Right ventricle myocardium inferior (tissue), 1 donor: ENCODE data around the gene SCAPER. TPM values are rescaled to one million over a fixed set of nuclear protein-coding genes. Genes with fewer than 3 reads are reported as not detected.
A peak's percentile ranks its signal among the peaks of the same experiment; 100 is the strongest.

Experiments used
- ATAC-seq: fragments of 200-7000 bp; cut with Tn5 transposase; one replicate; pipeline ENCODE4 v1.9.1; 2020; ENCODE audit warnings: mild to moderate bottlenecking, moderate library complexity
- DNase-seq: peaks from one replicate; pipeline ENCODE4 v3.0.0; 2021; ENCODE audit errors: missing footprints
- intact Hi-C: fragments of 100-400 bp; cut with DNase I; formaldehyde crosslinking; loops from one replicate; pipeline ENCODE4 v1.11.0; 2022
- long read RNA-seq: library from polyadenylated mRNA; unstranded; transcript quantifications from one replicate; pipeline ENCODE4 v2.0.0, GENCODE V29; 2021
- total RNA-seq: library from RNA; stranded (reverse); fragmentation: NEBNext Ultra II Directional; extraction: Animal tissue kit (Norgen Biotek cat#: 25700); gene quantifications from one replicate; pipeline ENCODE4 v1.2.1, GENCODE V29; 2021
- donor health status: DM: no; HTN: yes; CAD: no; lungs with severe emphysema.

SCAPER gene
- total RNA-seq, result 47.6 TPM
- long read RNA-seq, full-length matches to known transcripts, result 2 of 13 reads
- long read RNA-seq, partial matches to known transcripts, result 2 of 13 reads
- long read RNA-seq, other reads (novel, unspliced or antisense), result 9 of 13 reads

DNA sequence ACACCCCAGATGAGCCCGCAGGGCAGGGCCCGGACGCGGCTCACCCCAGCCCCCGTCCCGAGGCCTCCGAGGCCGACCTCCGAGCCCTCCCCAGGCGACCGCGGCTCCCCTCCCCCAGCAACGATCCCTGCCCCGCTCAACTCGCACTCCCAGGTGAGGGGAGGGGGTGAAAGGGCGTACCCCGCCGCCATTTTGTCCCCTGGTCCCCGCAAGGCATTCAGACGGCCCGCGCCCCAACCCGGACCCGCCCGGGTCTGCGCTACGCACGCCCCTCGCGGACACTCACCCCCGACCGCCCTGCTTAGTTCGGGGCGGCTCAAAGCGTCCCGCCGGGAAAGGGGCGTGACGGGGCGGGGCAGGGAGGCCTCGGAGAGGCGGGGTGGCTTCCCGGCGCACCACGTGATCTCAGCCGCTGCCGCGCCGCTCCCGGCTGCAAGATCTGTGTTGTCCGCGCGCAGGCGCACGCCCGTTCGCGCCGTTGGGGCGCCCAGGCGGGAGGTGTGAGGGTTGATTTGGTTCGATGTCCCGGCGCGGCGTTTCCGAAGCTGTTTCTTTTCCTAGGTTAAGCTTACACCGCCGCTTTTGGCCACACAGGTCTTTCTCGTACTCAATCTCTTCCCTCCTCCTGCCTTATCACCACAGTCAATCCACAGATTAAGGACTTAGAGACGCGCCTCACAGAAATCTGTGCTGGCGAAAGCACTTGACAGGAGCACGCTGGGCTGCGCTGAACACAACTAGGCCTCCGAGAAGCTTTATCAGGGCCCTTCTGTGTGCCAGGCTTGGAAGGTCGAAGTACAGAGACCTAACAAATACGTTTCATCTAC lies at the start of gene SCAPER:
Gene SCAPER (minus strand): TSS at position 328 of the 827 bp plus-strand sequence. CDS start 21,523 bp downstream, outside the sequence.
- intact Hi-C loops, result no loop called here
- DNase-seq (peak; percentile 97), ATAC-seq (peak; percentile 98)

DNA sequence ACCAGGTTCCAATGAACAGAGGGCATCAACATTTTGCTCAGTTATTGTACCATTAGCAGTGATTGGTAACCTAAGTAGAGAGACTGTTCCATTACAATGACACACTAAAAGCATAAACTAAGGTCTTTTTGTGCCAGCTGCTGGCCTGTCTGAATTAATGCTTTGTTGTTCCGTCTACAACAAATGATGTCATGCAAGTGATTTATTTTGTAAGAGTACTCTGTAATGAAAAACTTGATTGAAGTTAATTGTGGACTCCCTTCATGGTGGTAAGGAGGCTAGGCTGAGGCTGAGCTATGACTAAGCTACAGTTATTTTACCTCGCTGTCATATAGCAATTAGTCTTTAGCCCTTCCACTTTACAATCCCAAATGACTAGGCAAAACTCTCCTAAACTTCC lies 49.6 kb upstream of the SCAPER start:
- ATAC-seq, result no peak
- intact Hi-C loops, result no loop called here
- DNase-seq, result no peak

- no peak for ATAC-seq
- DNase-seq, result no peak
Measured at GRCh38 chr15:76953913-76954312, 48.8 kb upstream of the SCAPER start.

GRCh38 chr15:76951220-76951619 lies 46.1 kb upstream of the SCAPER start:
- intact Hi-C loops, result no loop called here
- ATAC-seq, result no peak
- DNase-seq, result no peak

More at GRCh38 chr15:76953913-76954312, 48.8 kb upstream of the SCAPER start:
- intact Hi-C loops, result no loop called here

GRCh38 chr15:76947454-76947853 lies 42.3 kb upstream of the SCAPER start:
- no peak for DNase-seq
- intact Hi-C loops, result no loop called here
- ATAC-seq, result no peak

- ATAC-seq (no peak), DNase-seq (no peak)
- intact Hi-C loops, result no loop called here
Measured at GRCh38 chr15:76945494-76946093, 40.5 kb upstream of the SCAPER start.

- DNase-seq (no peak), ATAC-seq (no peak)
- intact Hi-C loops, result no loop called here
Measured at GRCh38 chr15:76942331-76942730, 37.2 kb upstream of the SCAPER start.

DNA sequence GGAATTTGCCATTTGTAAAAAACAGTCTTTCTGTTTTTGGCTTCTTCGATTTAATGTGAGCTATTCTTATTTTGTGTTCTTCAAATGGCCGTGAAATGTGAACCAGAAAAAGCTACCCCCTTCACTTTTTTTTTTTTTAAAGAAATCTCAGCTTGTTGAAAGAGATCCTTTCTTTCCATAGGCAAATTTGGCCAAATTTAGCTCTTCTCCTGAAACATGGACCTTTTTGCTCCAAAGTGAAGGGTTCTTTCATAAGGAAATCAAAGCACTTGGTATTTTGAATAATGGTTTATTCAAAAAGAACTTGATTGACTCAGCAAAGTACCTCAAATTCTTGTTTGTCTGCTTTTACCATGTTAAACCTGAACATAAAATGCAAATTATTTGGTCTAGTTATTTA lies 36.5 kb upstream of the SCAPER start:
- ATAC-seq (no peak), DNase-seq (no peak)
- intact Hi-C loops, result no loop called here

GRCh38 chr15:76939715-76940114 lies 34.6 kb upstream of the SCAPER start:
- ATAC-seq (no peak), DNase-seq (no peak)
- intact Hi-C loops, result loop anchor here (10.0 kb wide), 1 partner anchor 605 kb away; no protein-coding TSS in a partner anchor

DNA sequence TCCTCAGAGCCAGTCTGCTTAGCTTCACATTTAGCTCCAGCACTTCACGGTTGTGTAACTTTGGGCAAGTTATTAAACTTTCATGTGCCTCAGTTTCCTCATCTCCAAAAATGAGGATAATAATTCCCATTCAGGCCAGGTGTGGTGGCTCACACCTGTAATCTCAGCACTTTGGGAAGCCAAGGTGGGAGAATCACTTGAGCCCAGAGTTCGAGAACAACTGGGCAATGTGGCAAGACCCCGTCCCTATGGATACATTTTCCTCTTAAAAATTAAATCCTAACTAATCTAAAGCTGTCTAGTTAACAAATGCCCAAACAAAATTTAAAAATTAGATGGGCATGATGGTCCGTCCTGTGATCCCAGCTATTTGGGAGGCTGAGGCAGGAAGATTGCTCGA lies 33.6 kb upstream of the SCAPER start:
- intact Hi-C loops, result loop anchor here (10.0 kb wide), 1 partner anchor 606 kb away; no protein-coding TSS in a partner anchor
- no peak for DNase-seq
- ATAC-seq, result no peak

DNA sequence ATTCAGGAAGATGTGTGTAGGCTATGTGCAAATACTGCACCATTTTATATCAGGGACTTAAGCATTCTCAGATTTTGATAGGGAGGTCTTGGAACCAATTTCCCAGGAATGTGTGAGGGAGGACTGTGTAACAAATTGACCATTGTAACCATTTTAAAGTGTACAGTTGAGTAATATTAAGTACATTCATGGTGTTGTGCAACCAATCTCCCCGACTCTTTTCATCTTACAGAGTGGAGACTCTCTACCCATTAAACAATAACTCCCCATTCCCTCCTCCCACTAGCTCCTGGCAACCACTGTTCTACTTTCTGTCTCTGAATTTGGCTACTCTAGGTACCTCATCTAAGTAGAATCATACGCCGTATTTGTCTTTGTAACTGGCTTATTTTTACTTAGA lies 31.5 kb upstream of the SCAPER start:
- no peak for ATAC-seq
- intact Hi-C loops, result loop anchor here (10.0 kb wide), 1 partner anchor 608 kb away; no protein-coding TSS in a partner anchor

DNA sequence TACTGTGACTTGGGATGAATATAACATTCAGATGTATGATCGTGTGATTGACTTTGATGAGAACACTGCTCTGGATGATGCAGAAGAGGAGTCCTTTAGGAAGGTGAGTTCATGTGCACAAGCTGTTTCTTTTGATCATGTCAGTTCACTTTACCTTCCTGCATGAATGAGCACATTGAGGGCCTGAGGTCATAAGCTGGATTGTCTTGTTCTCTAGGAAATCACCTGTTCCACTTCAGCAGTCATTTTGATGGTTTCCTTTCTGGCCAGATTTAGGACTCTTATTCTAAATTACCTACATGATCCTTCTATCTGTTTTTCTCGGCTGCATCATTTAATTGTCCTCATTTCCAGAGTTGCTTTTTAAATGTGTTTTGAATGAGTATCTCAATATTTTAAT lies 30.5 kb upstream of the SCAPER start:
- intact Hi-C loops, result loop anchor here (10.0 kb wide), 1 partner anchor 609 kb away; no protein-coding TSS in a partner anchor
- ATAC-seq, result no peak
- no peak for DNase-seq

More for the DNA sequence above, 31.5 kb upstream of the SCAPER start:
- DNase-seq, result no peak

- no peak for DNase-seq
- intact Hi-C loops, result loop anchor here (10.0 kb wide), 1 partner anchor 612 kb away; no protein-coding TSS in a partner anchor
- ATAC-seq, result no peak
Measured at GRCh38 chr15:76932135-76932966, 27.2 kb upstream of the SCAPER start.

DNA sequence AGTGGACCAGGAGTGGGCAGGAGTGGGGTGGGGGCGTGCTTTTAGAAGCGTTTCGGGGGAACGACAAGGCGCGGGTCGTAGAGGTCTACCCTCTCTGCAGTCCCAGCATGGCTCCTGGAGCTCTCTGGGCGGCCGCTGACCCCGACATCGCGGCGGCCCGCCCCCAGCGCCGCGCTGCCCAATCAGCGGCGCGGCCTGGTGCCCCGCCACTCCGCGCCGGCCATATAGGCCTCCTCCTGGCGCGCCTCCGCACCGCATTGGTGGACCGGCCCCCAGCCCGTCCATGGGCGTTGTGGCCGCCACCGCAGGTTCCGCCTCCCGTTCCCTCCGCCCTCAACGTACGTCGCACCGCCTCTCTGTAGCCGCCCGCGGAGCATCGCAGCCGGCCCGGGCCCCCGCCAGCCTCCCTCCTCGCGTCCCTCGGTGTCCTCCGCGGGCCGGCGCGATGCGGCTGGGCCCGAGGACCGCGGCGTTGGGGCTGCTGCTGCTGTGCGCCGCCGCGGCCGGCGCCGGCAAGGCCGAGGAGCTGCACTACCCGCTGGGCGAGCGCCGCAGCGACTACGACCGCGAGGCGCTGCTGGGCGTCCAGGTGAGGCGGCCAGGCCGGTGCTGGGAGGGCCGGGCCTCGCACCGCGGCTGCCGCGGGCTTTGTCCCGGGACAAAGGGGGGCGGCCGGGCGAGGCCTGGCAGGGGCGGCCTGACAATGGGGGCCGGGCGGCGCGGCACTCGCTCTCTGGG lies 26.4 kb upstream of the SCAPER start, which contains the start of gene RCN2:
Gene RCN2 (plus strand): TSS at position 353 of the 738 bp plus-strand sequence. CDS start 93 bp downstream, at position 446.
- intact Hi-C loops, result loop anchor here (10.0 kb wide), 1 partner anchor 613 kb away; no protein-coding TSS in a partner anchor
- peak; percentile 100 for ATAC-seq

GRCh38 chr15:76930831-76931396 lies 25.8 kb upstream of the SCAPER start:
- DNase-seq (no peak), ATAC-seq (no peak)
- intact Hi-C loops, result loop anchor here (10.0 kb wide), 1 partner anchor 614 kb away; no protein-coding TSS in a partner anchor

More for the DNA sequence above, 26.4 kb upstream of the SCAPER start, which contains the start of gene RCN2:
- DNase-seq, result peak; percentile 99

- intact Hi-C loops, result no loop called here
- DNase-seq, result no peak
- no peak for ATAC-seq
Measured at GRCh38 chr15:76929011-76929760, 24.0 kb upstream of the SCAPER start.

GRCh38 chr15:76928201-76928600 lies 23.1 kb upstream of the SCAPER start:
- DNase-seq (no peak), ATAC-seq (no peak)
- intact Hi-C loops, result no loop called here
